ENCODE measurements around the gene HIP1.

DNA sequence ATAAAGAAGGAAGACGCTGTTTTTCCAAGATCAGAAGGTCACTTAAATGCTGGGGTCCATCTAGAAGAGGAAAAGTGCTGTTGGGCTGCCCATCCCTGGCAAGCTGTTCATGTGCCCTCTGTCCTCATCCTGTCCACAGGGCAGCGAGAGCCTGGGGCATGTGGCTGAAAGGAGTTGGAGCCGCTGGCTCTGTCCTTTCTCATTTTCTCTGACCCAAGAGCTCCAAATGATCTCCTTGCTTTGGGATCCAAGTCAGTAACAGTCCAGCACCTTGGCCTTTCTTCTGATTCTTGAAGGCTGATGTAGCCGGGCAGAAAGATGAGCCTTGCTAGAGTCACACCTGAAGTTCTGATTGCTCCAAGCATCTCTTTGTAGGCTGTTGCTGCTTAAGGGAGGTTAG lies 202.2 kb downstream of the HIP1 start:
- TF ChIP-seq, protein P1, sequence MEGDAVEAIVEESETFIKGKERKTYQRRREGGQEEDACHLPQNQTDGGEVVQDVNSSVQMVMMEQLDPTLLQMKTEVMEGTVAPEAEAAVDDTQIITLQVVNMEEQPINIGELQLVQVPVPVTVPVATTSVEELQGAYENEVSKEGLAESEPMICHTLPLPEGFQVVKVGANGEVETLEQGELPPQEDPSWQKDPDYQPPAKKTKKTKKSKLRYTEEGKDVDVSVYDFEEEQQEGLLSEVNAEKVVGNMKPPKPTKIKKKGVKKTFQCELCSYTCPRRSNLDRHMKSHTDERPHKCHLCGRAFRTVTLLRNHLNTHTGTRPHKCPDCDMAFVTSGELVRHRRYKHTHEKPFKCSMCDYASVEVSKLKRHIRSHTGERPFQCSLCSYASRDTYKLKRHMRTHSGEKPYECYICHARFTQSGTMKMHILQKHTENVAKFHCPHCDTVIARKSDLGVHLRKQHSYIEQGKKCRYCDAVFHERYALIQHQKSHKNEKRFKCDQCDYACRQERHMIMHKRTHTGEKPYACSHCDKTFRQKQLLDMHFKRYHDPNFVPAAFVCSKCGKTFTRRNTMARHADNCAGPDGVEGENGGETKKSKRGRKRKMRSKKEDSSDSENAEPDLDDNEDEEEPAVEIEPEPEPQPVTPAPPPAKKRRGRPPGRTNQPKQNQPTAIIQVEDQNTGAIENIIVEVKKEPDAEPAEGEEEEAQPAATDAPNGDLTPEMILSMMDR (IDR thresholded peaks at IDR 0.05; ENCODE audit: insufficient read depth, low read length, poor library complexity, severe bottlenecking), result no peak
- no peak for TF ChIP-seq EZH2phosphoT487 (conservative IDR thresholded peaks at IDR 0.05; ENCODE audit: low read length)

Data from SU-DHL-6 (cell line).